ENCODE data around the gene FAHD1.

GRCh38 chr16:1834096-1834495 lies 7.1 kb downstream of the FAHD1 start:
- TF ChIP-seq, protein P1, sequence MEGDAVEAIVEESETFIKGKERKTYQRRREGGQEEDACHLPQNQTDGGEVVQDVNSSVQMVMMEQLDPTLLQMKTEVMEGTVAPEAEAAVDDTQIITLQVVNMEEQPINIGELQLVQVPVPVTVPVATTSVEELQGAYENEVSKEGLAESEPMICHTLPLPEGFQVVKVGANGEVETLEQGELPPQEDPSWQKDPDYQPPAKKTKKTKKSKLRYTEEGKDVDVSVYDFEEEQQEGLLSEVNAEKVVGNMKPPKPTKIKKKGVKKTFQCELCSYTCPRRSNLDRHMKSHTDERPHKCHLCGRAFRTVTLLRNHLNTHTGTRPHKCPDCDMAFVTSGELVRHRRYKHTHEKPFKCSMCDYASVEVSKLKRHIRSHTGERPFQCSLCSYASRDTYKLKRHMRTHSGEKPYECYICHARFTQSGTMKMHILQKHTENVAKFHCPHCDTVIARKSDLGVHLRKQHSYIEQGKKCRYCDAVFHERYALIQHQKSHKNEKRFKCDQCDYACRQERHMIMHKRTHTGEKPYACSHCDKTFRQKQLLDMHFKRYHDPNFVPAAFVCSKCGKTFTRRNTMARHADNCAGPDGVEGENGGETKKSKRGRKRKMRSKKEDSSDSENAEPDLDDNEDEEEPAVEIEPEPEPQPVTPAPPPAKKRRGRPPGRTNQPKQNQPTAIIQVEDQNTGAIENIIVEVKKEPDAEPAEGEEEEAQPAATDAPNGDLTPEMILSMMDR (IDR thresholded peaks at IDR 0.05): no peak
- TF ChIP-seq POLR2A (IDR thresholded peaks at IDR 0.05): no peak
